Measurements from ENCODE around the gene DNAL4.

GRCh38 chr22:38774496-38775166, 19.3 kb downstream of the DNAL4 start:
- TF ChIP-seq CTCF (IDR thresholded peaks at IDR 0.05; ENCODE audit: low read depth, low read length) (no peak), EZH2phosphoT487 (IDR thresholded peaks at IDR 0.05; ENCODE audit: low read depth) (no peak)

All from OCI-LY3 (cell line).